Chondrocyte (in vitro differentiated cells): ENCODE data around the gene CP. TPM values are rescaled to one million over a fixed set of nuclear protein-coding genes. Genes with fewer than 3 reads are reported as not detected.

Experiments used
- DNase-seq: peaks from one replicate; pipeline ENCODE4 v3.0.0; 2021; ENCODE audit warnings: mixed read lengths, low spot score
- H3K27ac Mint-ChIP-seq: one replicate; pipeline ENCODE4 v1.8.0; 2021; ENCODE audit warnings: mild to moderate bottlenecking, moderate library complexity, mixed read lengths; ENCODE audit not compliant: unreplicated experiment
- H3K27me3 Mint-ChIP-seq: 2 replicates; pipeline ENCODE4 v1.8.0; 2021; ENCODE audit warnings: low read depth, mixed read lengths
- H3K36me3 Mint-ChIP-seq: 2 replicates; pipeline ENCODE4 v1.8.0; 2021; ENCODE audit warnings: low read depth, mixed read lengths
- H3K4me1 Mint-ChIP-seq: 2 replicates; pipeline ENCODE4 v1.8.0; 2021; ENCODE audit warnings: low read depth, mild to moderate bottlenecking, mixed read lengths
- H3K4me3 Mint-ChIP-seq: one replicate; pipeline ENCODE4 v1.8.0; 2021; ENCODE audit warnings: mild to moderate bottlenecking, moderate library complexity, mixed read lengths; ENCODE audit not compliant: unreplicated experiment
- H3K9me3 Mint-ChIP-seq: 2 replicates; pipeline ENCODE4 v1.8.0; 2021; ENCODE audit warnings: low read depth, mixed read lengths
- total RNA-seq: library from RNA; stranded (reverse); gene quantifications from 3 replicates; pipeline ENCODE4 v1.2.1, GENCODE V29; 2021
- TF ChIP-seq, protein P1 (sequence below): fragments of 200-600 bp; sonication (generic); IDR thresholded peaks from 2 replicates; pipeline ENCODE4 v1.5.0; 2021; ENCODE audit warnings: antibody characterized with exemption, mild to moderate bottlenecking, moderate library complexity

CP gene
- total RNA-seq, 1 donor from 2014 or later, result not detected

DNA sequence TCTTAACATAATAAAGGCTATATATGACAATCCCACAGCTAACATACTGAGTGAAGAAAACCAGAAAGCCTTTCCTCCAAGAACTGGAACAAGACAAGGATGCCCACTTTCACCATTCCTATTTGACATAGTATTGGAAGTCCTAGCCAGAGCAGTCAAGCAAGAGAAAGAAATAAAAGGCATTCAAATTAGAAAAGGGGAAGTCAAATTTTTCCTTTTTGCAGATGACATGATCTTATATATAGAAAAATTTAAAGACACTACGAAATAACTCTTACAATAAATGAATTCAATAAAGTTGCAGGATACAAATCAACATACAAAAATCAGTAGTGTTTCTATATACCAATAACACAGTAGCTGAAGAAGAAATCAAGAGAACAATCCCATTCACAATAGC lies 42.2 kb upstream of the CP start:
- Mint-ChIP-seq H3K4me3 (no peak overlapping the region), H3K9me3 (peaks cover 5% of the 10 kb centered on the region), H3K27me3 (no peaks in the 10 kb centered on the region), H3K27ac (no peak overlapping the region), H3K36me3 (no peaks in the 10 kb centered on the region), H3K4me1 (peaks cover 4% of the 10 kb centered on the region)
- TF ChIP-seq, protein P1, sequence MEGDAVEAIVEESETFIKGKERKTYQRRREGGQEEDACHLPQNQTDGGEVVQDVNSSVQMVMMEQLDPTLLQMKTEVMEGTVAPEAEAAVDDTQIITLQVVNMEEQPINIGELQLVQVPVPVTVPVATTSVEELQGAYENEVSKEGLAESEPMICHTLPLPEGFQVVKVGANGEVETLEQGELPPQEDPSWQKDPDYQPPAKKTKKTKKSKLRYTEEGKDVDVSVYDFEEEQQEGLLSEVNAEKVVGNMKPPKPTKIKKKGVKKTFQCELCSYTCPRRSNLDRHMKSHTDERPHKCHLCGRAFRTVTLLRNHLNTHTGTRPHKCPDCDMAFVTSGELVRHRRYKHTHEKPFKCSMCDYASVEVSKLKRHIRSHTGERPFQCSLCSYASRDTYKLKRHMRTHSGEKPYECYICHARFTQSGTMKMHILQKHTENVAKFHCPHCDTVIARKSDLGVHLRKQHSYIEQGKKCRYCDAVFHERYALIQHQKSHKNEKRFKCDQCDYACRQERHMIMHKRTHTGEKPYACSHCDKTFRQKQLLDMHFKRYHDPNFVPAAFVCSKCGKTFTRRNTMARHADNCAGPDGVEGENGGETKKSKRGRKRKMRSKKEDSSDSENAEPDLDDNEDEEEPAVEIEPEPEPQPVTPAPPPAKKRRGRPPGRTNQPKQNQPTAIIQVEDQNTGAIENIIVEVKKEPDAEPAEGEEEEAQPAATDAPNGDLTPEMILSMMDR, result no peak
- no peak for DNase-seq

DNA sequence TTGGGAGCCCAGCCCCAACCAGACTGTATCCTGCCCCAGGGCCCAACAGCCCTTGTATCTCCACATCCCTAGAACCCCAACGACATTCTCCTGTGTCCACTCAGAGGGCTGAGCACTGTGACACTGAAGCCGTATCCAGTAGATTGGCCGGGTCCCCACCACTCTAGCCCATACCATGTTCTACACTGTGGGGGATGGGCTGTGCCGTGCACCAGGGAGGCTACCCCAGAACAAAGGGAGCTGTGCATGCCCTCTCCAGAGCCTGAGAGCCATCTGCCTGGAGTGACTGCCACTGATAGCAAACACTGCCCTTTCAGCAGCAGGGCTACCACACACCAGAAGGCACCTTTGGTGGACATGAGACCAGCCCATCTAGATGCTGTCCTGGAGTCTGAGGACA lies 37.1 kb upstream of the CP start:
- Mint-ChIP-seq H3K27ac (no peak overlapping the region), H3K9me3 (peaks cover 5% of the 10 kb centered on the region), H3K36me3 (no peaks in the 10 kb centered on the region), H3K27me3 (no peaks in the 10 kb centered on the region), H3K4me3 (no peak overlapping the region), H3K4me1 (peaks cover 8% of the 10 kb centered on the region)
- TF ChIP-seq, protein P1, result no peak
- DNase-seq, result no peak

DNA sequence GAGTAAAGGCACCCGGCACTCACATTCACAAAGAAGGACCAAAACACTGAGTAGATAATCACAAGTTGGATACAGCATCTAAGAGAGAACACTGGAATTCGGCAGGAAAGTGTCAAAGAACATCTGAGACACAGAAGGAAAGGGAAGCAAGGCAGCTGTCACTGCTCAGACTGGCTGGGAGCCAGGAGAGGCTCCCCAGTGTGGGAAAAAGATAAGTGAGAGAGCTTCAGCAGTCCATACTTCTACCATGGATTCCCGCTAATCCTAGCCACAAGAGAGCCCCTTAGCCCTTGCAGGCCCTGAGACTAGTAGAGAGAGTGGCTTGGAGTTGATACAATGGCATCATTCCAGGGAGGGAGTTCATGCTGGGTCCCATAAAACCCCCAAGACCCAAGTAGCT lies 36.7 kb upstream of the CP start:
- Mint-ChIP-seq H3K4me3 (no peak overlapping the region), H3K36me3 (no peaks in the 10 kb centered on the region), H3K27me3 (no peaks in the 10 kb centered on the region), H3K9me3 (peaks cover 5% of the 10 kb centered on the region), H3K4me1 (peaks cover 8% of the 10 kb centered on the region), H3K27ac (no peak overlapping the region)
- TF ChIP-seq, protein P1, result no peak
- no peak for DNase-seq

DNA sequence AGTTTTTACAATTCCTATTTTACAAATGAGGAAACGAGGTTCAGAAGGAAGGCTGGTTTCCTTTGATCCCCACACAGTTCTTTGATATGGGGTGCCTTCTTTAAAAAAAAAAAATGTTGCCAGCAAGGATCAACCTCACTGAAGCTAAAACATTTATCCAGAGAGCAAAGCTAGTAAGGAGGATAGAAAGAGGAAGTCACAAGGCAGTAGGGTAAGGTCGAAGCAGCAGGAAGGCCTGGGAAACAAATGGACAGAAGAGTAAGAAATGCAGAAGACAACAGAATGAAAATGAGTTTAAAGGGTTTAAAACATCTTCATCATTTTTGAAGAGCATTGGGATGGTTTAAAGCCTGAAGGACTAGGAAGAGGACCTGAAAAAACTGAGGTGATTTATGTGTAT lies 30.6 kb upstream of the CP start:
- Mint-ChIP-seq H3K27ac (no peak overlapping the region), H3K4me3 (no peak overlapping the region), H3K27me3 (no peaks in the 10 kb centered on the region), H3K4me1 (peaks cover 16% of the 10 kb centered on the region), H3K9me3 (no peaks in the 10 kb centered on the region), H3K36me3 (no peaks in the 10 kb centered on the region)
- TF ChIP-seq, protein P1, result no peak
- no peak for DNase-seq

DNA sequence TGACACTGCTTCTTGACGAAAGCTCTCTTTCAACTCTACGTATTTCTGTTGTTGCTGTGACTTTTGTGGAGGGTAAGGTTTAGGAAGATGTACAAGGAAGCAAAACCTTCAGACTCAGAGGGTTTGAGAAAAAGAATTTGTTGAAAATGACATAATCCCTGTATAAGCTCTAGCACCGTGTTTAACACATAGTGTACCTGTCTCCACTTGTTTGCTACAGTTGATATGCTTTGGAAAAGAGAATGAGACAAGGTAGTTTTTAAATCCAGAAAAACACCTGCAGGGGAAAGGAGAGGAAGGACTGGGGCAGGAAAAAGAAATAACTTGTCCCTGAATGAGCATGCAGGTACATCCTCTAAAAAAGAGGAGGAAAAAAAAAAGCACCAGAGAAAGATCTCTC lies 29.6 kb upstream of the CP start:
- H3K9me3 Mint-ChIP-seq, result no peaks in the 10 kb centered on the region
- TF ChIP-seq, protein P1, result no peak
- no peak overlapping the region for H3K4me3 Mint-ChIP-seq
- no peaks in the 10 kb centered on the region for H3K27me3 Mint-ChIP-seq
- H3K4me1 Mint-ChIP-seq, result peaks cover 27% of the 10 kb centered on the region
- no peak for DNase-seq
- no peaks in the 10 kb centered on the region for H3K36me3 Mint-ChIP-seq
- no peak overlapping the region for H3K27ac Mint-ChIP-seq
